DOHH2 (cell line): ENCODE results near the gene PDIA4.

ENCODE experiments used
- H3F3A ChIP-seq: fragments of 200-600 bp; sonication (generic), shearing (Covaris generic); 2 replicates; pipeline ENCODE4 v1.6.0; 2016; ENCODE audit warnings: antibody characterized with exemption, mild to moderate bottlenecking; ENCODE audit not compliant: control insufficient read depth, insufficient read depth
- H3K27ac ChIP-seq: fragments of 200-600 bp; sonication (generic); 2 replicates; pipeline ENCODE4 v1.5.1; 2014; ENCODE audit warnings: low read depth, mild to moderate bottlenecking, low read length, moderate library complexity
- H3K27me3 ChIP-seq: fragments of 200-600 bp; sonication (generic); 2 replicates; pipeline ENCODE4 v1.6.1; 2014; ENCODE audit warnings: mild to moderate bottlenecking, low read length, mixed read lengths; ENCODE audit not compliant: control insufficient read depth
- H3K36me3 ChIP-seq: fragments of 200-600 bp; sonication (generic); 2 replicates; pipeline ENCODE4 v1.6.1; 2014; ENCODE audit warnings: mild to moderate bottlenecking, low read length, moderate library complexity, mixed read lengths; ENCODE audit not compliant: control insufficient read depth
- H3K4me1 ChIP-seq: fragments of 200-600 bp; sonication (generic); 2 replicates; pipeline ENCODE4 v1.6.1; 2014; ENCODE audit warnings: mild to moderate bottlenecking, low read length, mixed read lengths; ENCODE audit not compliant: control insufficient read depth
- H3K4me2 ChIP-seq: fragments of 200-600 bp; sonication (generic); 2 replicates; pipeline ENCODE4 v1.6.0; 2014; ENCODE audit warnings: mild to moderate bottlenecking, low read length, moderate library complexity
- H3K4me3 ChIP-seq: fragments of 200-600 bp; sonication (generic); 2 replicates; pipeline ENCODE4 v1.5.1; 2014; ENCODE audit warnings: mild to moderate bottlenecking, low read length, mixed read lengths
- H3K79me2 ChIP-seq: fragments of 200-600 bp; sonication (generic); 2 replicates; pipeline ENCODE4 v1.6.1; 2014; ENCODE audit warnings: mild to moderate bottlenecking, low read length, mixed read lengths; ENCODE audit not compliant: control insufficient read depth
- H3K9me2 ChIP-seq: fragments of 200-600 bp; sonication (generic); replicated peaks from 2 replicates; pipeline ENCODE4 v1.6.1; 2014; ENCODE audit warnings: mild to moderate bottlenecking, low read length, mixed read lengths; ENCODE audit not compliant: control insufficient read depth
- H3K9me3 ChIP-seq: fragments of 200-600 bp; sonication (generic); 2 replicates; pipeline ENCODE4 v1.6.1; 2014; ENCODE audit warnings: antibody characterized with exemption, low read length, mixed read lengths; ENCODE audit not compliant: control insufficient read depth, insufficient read depth
- H4K20me1 ChIP-seq: fragments of 200-600 bp; sonication (generic); 2 replicates; pipeline ENCODE4 v1.6.0; 2014; ENCODE audit warnings: low read depth, mild to moderate bottlenecking, antibody characterized with exemption, low read length, moderate library complexity; ENCODE audit not compliant: control insufficient read depth, insufficient read depth
- CTCF ChIP-seq: fragments of 200-600 bp; sonication (generic); IDR thresholded peaks from one replicate; pipeline ENCODE4 v1.5.1; 2014; ENCODE audit warnings: antibody characterized with exemption, mild to moderate bottlenecking, low read depth, low read length; ENCODE audit not compliant: poor library complexity, severe bottlenecking
- EZH2phosphoT487 ChIP-seq: fragments of 200-600 bp; sonication (generic); IDR thresholded peaks from 2 replicates; pipeline ENCODE4 v1.6.1; 2017; ENCODE audit warnings: borderline replicate concordance, mild to moderate bottlenecking, antibody characterized with exemption, low read length, moderate library complexity, mixed read lengths

PDIA4 gene

DNA sequence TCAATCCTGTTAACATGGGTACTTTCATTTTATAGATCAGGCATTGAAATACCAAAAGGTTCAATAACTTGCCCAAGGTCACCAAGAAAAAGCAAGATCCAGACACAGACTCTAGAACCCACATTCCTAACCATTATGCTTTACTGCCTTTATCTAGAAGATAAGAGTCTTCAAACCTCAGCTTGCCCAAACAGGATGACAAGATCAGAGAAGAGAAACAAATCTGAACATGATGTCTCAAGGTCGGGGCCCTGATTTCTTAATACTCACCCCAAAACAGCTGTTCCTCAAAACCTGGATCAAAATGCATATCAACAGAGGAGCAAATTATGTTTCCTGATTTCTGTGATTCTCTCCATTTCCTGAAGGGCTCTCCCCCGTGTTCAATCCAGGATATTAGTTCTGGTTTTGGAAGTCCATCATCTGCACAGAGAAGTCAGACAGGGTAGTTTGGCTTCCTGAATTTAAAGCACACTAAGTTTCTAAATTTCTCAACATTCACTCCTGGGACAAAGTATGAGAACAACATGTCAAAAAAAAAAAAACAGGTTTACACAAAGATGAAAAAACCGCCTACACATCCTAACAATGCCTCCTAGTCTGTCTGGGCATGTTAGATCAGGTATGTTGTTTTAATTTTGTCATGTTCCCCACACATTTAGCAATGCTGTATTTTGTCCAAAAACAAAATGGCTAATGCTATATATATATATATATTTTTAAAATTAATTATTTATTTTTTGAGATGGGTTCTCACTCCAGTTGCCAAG is 46.0 kb upstream of the PDIA4 start:
- Histone ChIP-seq H3K4me3 (no peak overlapping the region), H3K9me2 (no peaks in the 10 kb centered on the region), H4K20me1 (no peaks in the 10 kb centered on the region; the same call in 1 of the 2 replicates), H3K9me3 (no peaks in the 10 kb centered on the region), H3K36me3 (peaks cover 49% of the 10 kb centered on the region), H3K4me1 (no peaks in the 10 kb centered on the region; the same call in 1 of the 2 replicates), H3K27me3 (no peaks in the 10 kb centered on the region), H3K27ac (no peak overlapping the region), H3K4me2 (no peak overlapping the region), H3K79me2 (peaks cover 3% of the 10 kb centered on the region; the same call in 1 of the 2 replicates), H3F3A (no peaks in the 10 kb centered on the region)
- TF ChIP-seq CTCF (no peak), EZH2phosphoT487 (no peak)

DNA sequence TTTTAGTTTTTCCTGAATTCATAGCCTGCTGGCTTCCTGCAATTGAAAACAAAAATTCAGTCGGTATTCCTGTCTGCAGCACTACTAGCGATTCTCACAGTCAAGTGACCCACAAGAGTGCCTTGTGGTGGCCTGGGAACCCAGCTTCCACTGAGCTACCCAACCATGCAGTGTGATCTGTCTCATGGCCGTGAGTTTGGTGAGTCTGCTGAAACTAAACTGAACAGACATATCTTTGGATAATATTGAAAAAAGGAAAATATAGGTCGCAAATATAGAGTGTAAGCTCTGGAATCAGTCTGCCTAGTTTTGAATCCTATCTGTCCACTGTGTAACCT is 44.1 kb upstream of the PDIA4 start:
- H3K27ac ChIP-seq = no peak overlapping the region
- TF ChIP-seq CTCF = no peak
- no peak for TF ChIP-seq EZH2phosphoT487
- H4K20me1 ChIP-seq = no peaks in the 10 kb centered on the region; the same call in 1 of the 2 replicates
- no peaks in the 10 kb centered on the region; the same call in 1 of the 2 replicates for H3K4me1 ChIP-seq
- H3K4me2 ChIP-seq = no peak overlapping the region
- H3K27me3 ChIP-seq = no peaks in the 10 kb centered on the region
- H3K36me3 ChIP-seq = peaks cover 56% of the 10 kb centered on the region
- H3K9me3 ChIP-seq = no peaks in the 10 kb centered on the region
- H3K9me2 ChIP-seq = no peaks in the 10 kb centered on the region
- 0 out of 2 replicates have a peak, but pooled peaks cover 2% of the 10 kb centered on the region for H3F3A ChIP-seq
- no peaks in the 10 kb centered on the region for H3K79me2 ChIP-seq
- H3K4me3 ChIP-seq = no peak overlapping the region

DNA sequence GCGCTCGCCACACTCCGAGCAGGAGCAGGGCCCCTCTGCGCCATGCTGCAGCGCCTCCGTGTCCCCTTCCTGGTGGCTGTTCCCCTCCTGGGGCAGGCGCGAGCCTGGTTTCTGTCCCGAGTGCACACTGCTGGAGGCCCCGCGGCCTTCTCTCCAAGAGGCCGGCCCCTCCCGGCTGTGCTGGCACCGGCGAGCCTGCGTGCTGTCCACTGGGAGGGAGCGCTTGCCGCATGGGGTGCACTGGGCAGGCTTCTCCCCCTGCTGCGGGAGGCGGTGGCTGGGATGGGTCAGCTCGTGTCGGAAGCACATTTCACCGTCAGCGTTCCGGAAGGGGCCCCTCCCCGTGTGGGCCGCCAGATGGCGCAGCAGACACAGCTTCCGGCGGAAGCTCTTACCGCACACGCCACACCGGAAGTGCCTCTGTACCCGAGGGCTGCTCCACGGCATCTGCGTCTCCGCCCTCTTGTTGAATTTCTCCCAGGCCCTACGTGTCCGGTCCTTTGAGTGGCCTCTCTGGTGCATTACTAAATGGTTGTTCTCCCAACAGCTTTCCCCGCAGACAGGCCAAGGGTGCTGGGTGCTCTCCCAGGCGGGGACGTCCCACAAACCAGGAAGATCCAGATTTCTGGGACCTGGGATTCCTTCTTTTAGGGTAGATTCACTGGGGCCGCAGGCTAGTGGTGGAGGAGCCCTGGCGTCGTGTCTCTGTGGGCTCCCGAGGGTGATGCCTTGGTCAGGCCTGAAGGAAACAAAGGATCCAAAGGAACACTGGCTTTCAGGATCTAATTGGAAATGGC is 43.5 kb upstream of the PDIA4 start:
- Histone ChIP-seq H3F3A (0 out of 2 replicates have a peak, but pooled peaks cover 2% of the 10 kb centered on the region), H4K20me1 (no peaks in the 10 kb centered on the region; the same call in 1 of the 2 replicates), H3K79me2 (no peaks in the 10 kb centered on the region), H3K36me3 (peaks cover 52% of the 10 kb centered on the region), H3K4me2 (no peak overlapping the region), H3K27me3 (no peaks in the 10 kb centered on the region), H3K9me2 (no peaks in the 10 kb centered on the region), H3K27ac (no peak overlapping the region), H3K9me3 (no peaks in the 10 kb centered on the region), H3K4me1 (no peaks in the 10 kb centered on the region; the same call in 1 of the 2 replicates), H3K4me3 (no peak overlapping the region)
- TF ChIP-seq EZH2phosphoT487 (no peak), CTCF (no peak)
